ENCODE results near the gene MROH2A. TPM values are rescaled to one million over a fixed set of nuclear protein-coding genes. Genes with fewer than 3 reads are reported as not detected.
"Not testable (repeated sequence)": the region's sequence is repeated elsewhere in the genome, so short reads cannot be mapped to it uniquely, and the experiment has no call there.

The MROH2A gene
- total and polyA plus RNA-seq, 10 donors: 0.27 to 1.5 (median 0.43) TPM; not detected in 7

- DNase-seq: no peak
- no peak overlapping the region for H3K4me3 ChIP-seq
- no peaks in the 10 kb centered on the region for H3K36me3 ChIP-seq
- TF ChIP-seq CTCF (IDR thresholded peaks at IDR 0.05 in 8 of 11, conservative IDR thresholded peaks at IDR 0.05 in 3 of 11): no peak
- TF ChIP-seq POLR2AphosphoS5 (IDR thresholded peaks at IDR 0.05): no peak
- no peak for TF ChIP-seq POLR2A (IDR thresholded peaks at IDR 0.05)
- no peak overlapping the region for H3K27ac ChIP-seq
- intact Hi-C loops (cut with DNase I; ENCODE audit: low total_unique reads): no loop called here
- no peaks in the 10 kb centered on the region for H3K4me1 ChIP-seq
- no peaks in the 10 kb centered on the region for H3K9me3 ChIP-seq
- 93 to 95% (median 94%) methylated on average over 42 to 46 of the region's 46 CpGs for WGBS, 5 donors
- peaks cover 0 to 6% (median 0%) of the 10 kb centered on the region in 7 donors for H3K27me3 ChIP-seq (replicated peaks in 1 of 7)
Observed at GRCh38 chr2:233743464-233744259, 34.5 kb upstream of the MROH2A start.

- intact Hi-C loops (cut with DNase I; ENCODE audit: low total_unique reads): no loop called here
- Histone ChIP-seq H3K27me3 (replicated peaks in 1 of 7) (peaks cover 0 to 4% (median 0%) of the 10 kb centered on the region in 7 donors), H3K4me3 (no peak overlapping the region), H3K4me1 (no peaks in the 10 kb centered on the region), H3K9me3 (peaks cover 0 to 5% (median 2%) of the 10 kb centered on the region in 8 donors), H3K36me3 (no peaks in the 10 kb centered on the region), H3K27ac (no peak overlapping the region)
- TF ChIP-seq POLR2A (IDR thresholded peaks at IDR 0.05) (no peak), CTCF (IDR thresholded peaks at IDR 0.05 in 8 of 11, conservative IDR thresholded peaks at IDR 0.05 in 3 of 11) (no peak), POLR2AphosphoS5 (IDR thresholded peaks at IDR 0.05) (no peak)
- WGBS, 5 donors: 74 to 87% (median 79%) methylated on average over 5 of the region's 5 CpGs
- DNase-seq: no peak
Observed at GRCh38 chr2:233745073-233745755, 32.9 kb upstream of the MROH2A start.

- intact Hi-C loops (cut with DNase I; ENCODE audit: low total_unique reads): not testable (repeated sequence)
Observed at GRCh38 chr2:233745838-233746237, 32.3 kb upstream of the MROH2A start.

GRCh38 chr2:233746475-233747282 lies 31.5 kb upstream of the MROH2A start:
- Histone ChIP-seq H3K27me3 (replicated peaks in 1 of 7) (peaks cover 0 to 4% (median 0%) of the 10 kb centered on the region in 7 donors), H3K9me3 (peaks cover 0 to 19% (median 16%) of the 10 kb centered on the region in 8 donors), H3K27ac (no peak overlapping the region), H3K36me3 (no peaks in the 10 kb centered on the region), H3K4me3 (no peak overlapping the region), H3K4me1 (no peaks in the 10 kb centered on the region)
- TF ChIP-seq POLR2AphosphoS5 (IDR thresholded peaks at IDR 0.05) (no peak), POLR2A (IDR thresholded peaks at IDR 0.05) (no peak), CTCF (IDR thresholded peaks at IDR 0.05 in 8 of 11, conservative IDR thresholded peaks at IDR 0.05 in 3 of 11) (no peak)
- no peak for DNase-seq
- intact Hi-C loops (cut with DNase I; ENCODE audit: low total_unique reads): no loop called here
- 78 to 83% (median 82%) methylated on average over 9 to 10 of the region's 10 CpGs for WGBS, 5 donors

More at GRCh38 chr2:233745838-233746237, 32.3 kb upstream of the MROH2A start:
- H3K9me3 ChIP-seq: peaks cover 0 to 11% (median 8%) of the 10 kb centered on the region in 8 donors
- H3K27ac ChIP-seq; H3K4me1 ChIP-seq; H3K36me3 ChIP-seq; DNase-seq; H3K4me3 ChIP-seq; H3K27me3 ChIP-seq (replicated peaks in 1 of 7): not testable (repeated sequence)
- WGBS, 5 donors: 56 to 80% (median 75%) methylated on average over 2 of the region's 2 CpGs

Measured in spleen (tissue), 11 donors.